ENCODE measurements around the gene PIGP. TPM values are rescaled to one million over a fixed set of nuclear protein-coding genes. Genes with fewer than 3 reads are reported as not detected.

Gene PIGP
- total RNA-seq, 1 donor from 2014 or later = 21.2 TPM

DNA sequence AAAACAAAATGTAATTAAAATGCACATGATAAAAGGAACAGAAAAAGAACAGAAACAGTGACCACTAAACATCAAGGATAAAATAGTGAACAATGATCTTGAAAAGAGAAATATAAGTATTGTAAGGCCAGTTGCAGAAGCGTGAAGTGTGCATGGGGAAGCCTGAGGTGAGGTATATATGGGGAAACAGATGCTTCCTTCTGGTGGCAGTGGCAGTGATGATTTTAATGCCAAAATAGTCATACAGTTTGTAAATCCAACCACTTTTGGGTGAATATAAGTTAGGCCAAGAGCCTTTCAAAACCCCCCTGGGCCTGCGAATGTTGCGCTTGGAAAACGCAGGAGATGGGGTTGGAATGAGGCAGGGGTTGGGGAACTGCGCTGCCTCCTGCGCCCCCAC is 27.4 kb upstream of the PIGP start:
- no peak for TF ChIP-seq EZH2 (IDR thresholded peaks at IDR 0.05; ENCODE audit: insufficient read depth, low read length)
- TF ChIP-seq, protein P1, sequence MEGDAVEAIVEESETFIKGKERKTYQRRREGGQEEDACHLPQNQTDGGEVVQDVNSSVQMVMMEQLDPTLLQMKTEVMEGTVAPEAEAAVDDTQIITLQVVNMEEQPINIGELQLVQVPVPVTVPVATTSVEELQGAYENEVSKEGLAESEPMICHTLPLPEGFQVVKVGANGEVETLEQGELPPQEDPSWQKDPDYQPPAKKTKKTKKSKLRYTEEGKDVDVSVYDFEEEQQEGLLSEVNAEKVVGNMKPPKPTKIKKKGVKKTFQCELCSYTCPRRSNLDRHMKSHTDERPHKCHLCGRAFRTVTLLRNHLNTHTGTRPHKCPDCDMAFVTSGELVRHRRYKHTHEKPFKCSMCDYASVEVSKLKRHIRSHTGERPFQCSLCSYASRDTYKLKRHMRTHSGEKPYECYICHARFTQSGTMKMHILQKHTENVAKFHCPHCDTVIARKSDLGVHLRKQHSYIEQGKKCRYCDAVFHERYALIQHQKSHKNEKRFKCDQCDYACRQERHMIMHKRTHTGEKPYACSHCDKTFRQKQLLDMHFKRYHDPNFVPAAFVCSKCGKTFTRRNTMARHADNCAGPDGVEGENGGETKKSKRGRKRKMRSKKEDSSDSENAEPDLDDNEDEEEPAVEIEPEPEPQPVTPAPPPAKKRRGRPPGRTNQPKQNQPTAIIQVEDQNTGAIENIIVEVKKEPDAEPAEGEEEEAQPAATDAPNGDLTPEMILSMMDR (IDR thresholded peaks at IDR 0.05; ENCODE audit: insufficient read depth, low read depth, low read length) = no peak
- no peaks in the 10 kb centered on the region for H3K27me3 Mint-ChIP-seq (ENCODE audit: low read depth, unreplicated experiment)
- FAIRE-seq = no peak
- Histone ChIP-seq H3K9ac (ENCODE audit: low read length) (no peak overlapping the region), H4K20me1 (ENCODE audit: insufficient read depth, low read length) (peaks cover 54% of the 10 kb centered on the region), H3K9me3 (ENCODE audit: insufficient read depth, low read depth, low read length) (no peaks in the 10 kb centered on the region), H3K4me1 (ENCODE audit: insufficient read depth, low read length) (no peaks in the 10 kb centered on the region), H3K36me3 (ENCODE audit: insufficient read depth, low read length) (peaks cover 41% of the 10 kb centered on the region), H3K27me3 (ENCODE audit: insufficient read depth, low read length) (no peaks in the 10 kb centered on the region), H3K4me3 (ENCODE audit: insufficient read depth, low read depth, low read length) (no peak overlapping the region), H3K4me2 (ENCODE audit: low read length) (no peak overlapping the region), H3K79me2 (ENCODE audit: insufficient read depth, low read length) (peaks cover 34% of the 10 kb centered on the region), H2AFZ (ENCODE audit: low read depth, low read length) (no peak overlapping the region), H3K27ac (ENCODE audit: low read depth, low read length) (no peak overlapping the region)
- no peak overlapping the region for H3K4me3 Mint-ChIP-seq (ENCODE audit: unreplicated experiment)
- H3K36me3 Mint-ChIP-seq (ENCODE audit: low read depth, unreplicated experiment) = peaks cover 28% of the 10 kb centered on the region
- peaks cover 3% of the 10 kb centered on the region for H3K9me3 Mint-ChIP-seq (ENCODE audit: unreplicated experiment)
- H3K4me1 Mint-ChIP-seq (ENCODE audit: low read depth, unreplicated experiment) = peaks cover 31% of the 10 kb centered on the region
- DNase-seq (ENCODE audit: low read depth) = no peak
- no peak overlapping the region for H3K27ac Mint-ChIP-seq (ENCODE audit: unreplicated experiment)

DNA sequence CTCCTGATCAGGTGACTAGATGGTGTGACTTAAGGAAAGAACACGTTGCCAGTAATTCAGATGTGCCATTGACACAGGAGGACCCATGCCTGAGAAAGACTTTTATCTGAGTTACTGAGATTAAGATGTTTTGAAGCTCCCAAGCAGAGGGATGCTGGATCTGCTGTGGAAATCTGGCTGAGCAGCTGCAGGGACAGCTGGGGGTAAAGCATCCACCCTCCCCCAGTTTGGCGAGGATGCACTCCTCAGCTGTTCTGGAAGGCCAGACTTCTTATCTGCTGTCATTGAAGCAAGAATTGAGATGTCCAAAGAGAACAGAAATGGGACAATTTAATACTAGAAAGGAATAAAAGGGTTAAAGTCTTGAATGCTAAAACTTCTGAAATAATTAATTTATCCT is 25.9 kb upstream of the PIGP start:
- Histone ChIP-seq H2AFZ (ENCODE audit: low read depth, low read length) (no peak overlapping the region), H3K79me2 (ENCODE audit: insufficient read depth, low read length) (peaks cover 21% of the 10 kb centered on the region), H4K20me1 (ENCODE audit: insufficient read depth, low read length) (peaks cover 45% of the 10 kb centered on the region), H3K27ac (ENCODE audit: low read depth, low read length) (no peak overlapping the region), H3K9me3 (ENCODE audit: insufficient read depth, low read depth, low read length) (no peaks in the 10 kb centered on the region), H3K4me2 (ENCODE audit: low read length) (no peak overlapping the region), H3K4me3 (ENCODE audit: insufficient read depth, low read depth, low read length) (no peak overlapping the region), H3K36me3 (ENCODE audit: insufficient read depth, low read length) (peaks cover 41% of the 10 kb centered on the region), H3K9ac (ENCODE audit: low read length) (no peak overlapping the region), H3K27me3 (ENCODE audit: insufficient read depth, low read length) (no peaks in the 10 kb centered on the region), H3K4me1 (ENCODE audit: insufficient read depth, low read length) (no peaks in the 10 kb centered on the region)
- peaks cover 19% of the 10 kb centered on the region for H3K36me3 Mint-ChIP-seq (ENCODE audit: low read depth, unreplicated experiment)
- TF ChIP-seq EZH2 (IDR thresholded peaks at IDR 0.05; ENCODE audit: insufficient read depth, low read length) = no peak
- TF ChIP-seq, protein P1 (IDR thresholded peaks at IDR 0.05; ENCODE audit: insufficient read depth, low read depth, low read length) = no peak
- no peaks in the 10 kb centered on the region for H3K27me3 Mint-ChIP-seq (ENCODE audit: low read depth, unreplicated experiment)
- no peak overlapping the region for H3K4me3 Mint-ChIP-seq (ENCODE audit: unreplicated experiment)
- H3K4me1 Mint-ChIP-seq (ENCODE audit: low read depth, unreplicated experiment) = peaks cover 24% of the 10 kb centered on the region
- peak overlapping the region; percentile 58 for H3K27ac Mint-ChIP-seq (ENCODE audit: unreplicated experiment)
- FAIRE-seq (no peak), DNase-seq (ENCODE audit: low read depth) (no peak)
- peaks cover under 1% of the 10 kb centered on the region for H3K9me3 Mint-ChIP-seq (ENCODE audit: unreplicated experiment)

DNA sequence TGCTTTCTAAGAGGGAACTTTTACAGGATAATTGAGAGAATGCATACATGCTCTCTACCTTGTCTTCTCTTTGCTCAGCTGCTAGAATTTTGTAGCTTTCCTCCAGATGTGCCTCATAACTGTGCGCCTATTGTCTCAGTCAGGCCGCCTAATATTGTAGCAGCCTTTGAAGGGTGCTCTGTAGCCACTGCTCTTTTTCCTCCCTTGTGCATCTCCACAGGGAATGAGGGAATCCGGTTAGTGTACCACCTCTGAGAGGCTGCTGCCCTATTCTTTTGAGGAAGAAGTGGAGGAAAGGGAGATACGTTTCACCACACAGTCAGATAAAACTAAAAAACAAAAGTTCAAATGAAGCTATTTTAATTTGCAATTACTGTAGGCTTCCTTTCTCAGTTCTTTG is 22.9 kb upstream of the PIGP start:
- TF ChIP-seq, protein P1 (IDR thresholded peaks at IDR 0.05; ENCODE audit: insufficient read depth, low read depth, low read length) = no peak
- TF ChIP-seq EZH2 (IDR thresholded peaks at IDR 0.05; ENCODE audit: insufficient read depth, low read length) = no peak
- no peaks in the 10 kb centered on the region for H3K9me3 ChIP-seq (ENCODE audit: insufficient read depth, low read depth, low read length)
- peaks cover 51% of the 10 kb centered on the region for H4K20me1 ChIP-seq (ENCODE audit: insufficient read depth, low read length)
- H3K4me1 Mint-ChIP-seq (ENCODE audit: low read depth, unreplicated experiment) = peaks cover 3% of the 10 kb centered on the region
- DNase-seq (ENCODE audit: low read depth) (no peak), FAIRE-seq (no peak)
- H3K79me2 ChIP-seq (ENCODE audit: insufficient read depth, low read length) = peaks cover 26% of the 10 kb centered on the region
- H2AFZ ChIP-seq (ENCODE audit: low read depth, low read length) = no peak overlapping the region
- H3K4me3 ChIP-seq (ENCODE audit: insufficient read depth, low read depth, low read length) = no peak overlapping the region
- no peaks in the 10 kb centered on the region for H3K4me1 ChIP-seq (ENCODE audit: insufficient read depth, low read length)
- H3K9me3 Mint-ChIP-seq (ENCODE audit: unreplicated experiment) = no peaks in the 10 kb centered on the region
- no peak overlapping the region for H3K27ac ChIP-seq (ENCODE audit: low read depth, low read length)
- H3K36me3 ChIP-seq (ENCODE audit: insufficient read depth, low read length) = peaks cover 41% of the 10 kb centered on the region
- no peaks in the 10 kb centered on the region for H3K27me3 ChIP-seq (ENCODE audit: insufficient read depth, low read length)
- H3K4me3 Mint-ChIP-seq (ENCODE audit: unreplicated experiment) = no peak overlapping the region
- no peak overlapping the region for H3K27ac Mint-ChIP-seq (ENCODE audit: unreplicated experiment)
- peaks cover 17% of the 10 kb centered on the region for H3K36me3 Mint-ChIP-seq (ENCODE audit: low read depth, unreplicated experiment)
- no peaks in the 10 kb centered on the region for H3K27me3 Mint-ChIP-seq (ENCODE audit: low read depth, unreplicated experiment)
- H3K4me2 ChIP-seq (ENCODE audit: low read length) = no peak overlapping the region
- H3K9ac ChIP-seq (ENCODE audit: low read length) = no peak overlapping the region
